GM23338 (cell line): ENCODE measurements around the gene AHDC1.

Source experiments
- CREB1 ChIP-seq: fragments of 250-450 bp; sonication (Bioruptor Pico); IDR thresholded peaks from 2 replicates; pipeline ENCODE4 v1.5.0; 2020; ENCODE audit warnings: low read depth, mild to moderate bottlenecking, moderate library complexity
- EZH2 ChIP-seq: fragments of 200-600 bp; sonication (generic); IDR thresholded peaks from one replicate; pipeline ENCODE4 v1.8.0; 2017; ENCODE audit warnings: antibody characterized with exemption, mild to moderate bottlenecking, low read depth; ENCODE audit not compliant: unreplicated experiment
- EZH2phosphoT487 ChIP-seq: fragments of 200-600 bp; sonication (generic); IDR thresholded peaks from one replicate; pipeline ENCODE4 v1.8.1; 2018; ENCODE audit warnings: antibody characterized with exemption; ENCODE audit not compliant: unreplicated experiment
- JUNB ChIP-seq: IDR thresholded peaks from one replicate; pipeline ENCODE4 v1.6.1; 2016; ENCODE audit warnings: antibody characterized with exemption; ENCODE audit not compliant: unreplicated experiment
- NANOG ChIP-seq: IDR thresholded peaks from 2 replicates; pipeline ENCODE4 v1.6.1; 2016; ENCODE audit warnings: antibody characterized with exemption, borderline replicate concordance
- POLR2AphosphoS5 ChIP-seq: IDR thresholded peaks from 2 replicates; pipeline ENCODE4 v1.6.1; 2016; ENCODE audit warnings: antibody characterized with exemption, low read depth
- ZNF114 ChIP-seq: fragments of 250-450 bp; sonication (Bioruptor Pico); IDR thresholded peaks from 2 replicates; pipeline ENCODE4 v1.5.0; 2020; ENCODE audit warnings: mild to moderate bottlenecking, moderate library complexity
- ZNF331 ChIP-seq: fragments of 250-450 bp; sonication (Bioruptor Pico); IDR thresholded peaks from 2 replicates; pipeline ENCODE4 v1.5.0; 2020; ENCODE audit warnings: low read depth, mild to moderate bottlenecking, moderate library complexity
- TF ChIP-seq, protein P1 (sequence below), 2 experiments: fragments of 200-600 bp in 1 of 2; sonication (generic) in 1 of 2; conservative IDR thresholded peaks; 2 replicates each; pipeline versions ENCODE4 v1.5.1 to v1.6.1; 2016 to 2017; ENCODE audit warnings: antibody characterized with exemption in 2 of 2, low read depth in 2 of 2, mild to moderate bottlenecking in 2 of 2, moderate library complexity in 1 of 2
- TF ChIP-seq, protein P2 (sequence below): IDR thresholded peaks from one replicate; pipeline ENCODE4 v1.6.1; 2018; ENCODE audit warnings: antibody characterized with exemption; ENCODE audit not compliant: unreplicated experiment
- TF ChIP-seq, protein P3 (sequence below): IDR thresholded peaks from 2 replicates; pipeline ENCODE4 v1.6.1; 2016; ENCODE audit warnings: antibody characterized with exemption
- TF ChIP-seq, protein P4 (sequence below): fragments of 250-450 bp; sonication (Bioruptor Pico); IDR thresholded peaks from 2 replicates; pipeline ENCODE4 v1.5.0; 2020; ENCODE audit warnings: mild to moderate bottlenecking, moderate library complexity

DNA sequence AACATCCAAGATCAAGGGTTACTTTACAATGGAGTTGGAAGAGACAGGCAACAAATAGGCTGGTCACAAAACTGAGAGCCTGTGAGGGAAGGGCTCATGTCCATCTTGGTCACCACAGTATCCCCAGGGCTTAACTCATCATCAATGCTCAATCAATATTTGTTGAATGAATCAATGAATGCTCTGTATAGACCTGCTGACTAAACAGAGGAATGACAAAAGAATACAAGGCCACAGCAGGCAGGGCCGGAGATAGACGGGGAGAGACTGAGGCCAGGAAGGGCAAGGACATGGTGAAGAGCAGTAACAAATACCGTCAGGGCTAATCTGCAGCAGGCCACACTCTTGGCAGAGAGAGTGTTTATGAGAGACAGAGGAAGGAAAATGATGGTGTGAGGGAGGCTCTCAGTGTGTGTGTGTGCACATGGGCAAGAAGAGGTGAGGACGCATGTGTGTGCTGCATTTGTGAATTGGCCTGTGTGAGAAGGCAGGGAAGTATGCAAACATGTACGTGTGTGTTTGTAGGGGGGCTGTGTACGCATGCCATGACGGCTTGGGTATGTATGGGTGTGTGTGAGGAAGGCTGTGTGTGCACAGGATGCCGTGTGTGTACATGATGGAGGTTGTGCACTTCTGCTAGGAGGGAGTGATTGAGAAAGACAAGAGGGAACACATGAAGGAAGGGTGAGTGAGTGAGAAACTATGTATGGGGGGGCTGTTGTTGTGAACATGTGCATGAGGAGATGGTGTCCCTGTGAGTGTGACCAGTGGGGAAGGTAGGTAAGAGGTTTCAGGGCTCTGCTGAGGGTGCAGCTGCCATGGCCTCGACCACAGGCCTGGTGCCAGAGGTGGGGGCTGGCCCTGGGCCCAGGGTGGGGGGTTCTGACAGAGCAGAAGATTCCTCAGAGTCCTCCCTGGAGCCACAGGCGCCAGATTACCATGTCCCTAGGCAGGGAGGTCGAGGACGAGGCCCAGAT lies 15.4 kb downstream of the AHDC1 start:
- TF ChIP-seq, protein P1, sequence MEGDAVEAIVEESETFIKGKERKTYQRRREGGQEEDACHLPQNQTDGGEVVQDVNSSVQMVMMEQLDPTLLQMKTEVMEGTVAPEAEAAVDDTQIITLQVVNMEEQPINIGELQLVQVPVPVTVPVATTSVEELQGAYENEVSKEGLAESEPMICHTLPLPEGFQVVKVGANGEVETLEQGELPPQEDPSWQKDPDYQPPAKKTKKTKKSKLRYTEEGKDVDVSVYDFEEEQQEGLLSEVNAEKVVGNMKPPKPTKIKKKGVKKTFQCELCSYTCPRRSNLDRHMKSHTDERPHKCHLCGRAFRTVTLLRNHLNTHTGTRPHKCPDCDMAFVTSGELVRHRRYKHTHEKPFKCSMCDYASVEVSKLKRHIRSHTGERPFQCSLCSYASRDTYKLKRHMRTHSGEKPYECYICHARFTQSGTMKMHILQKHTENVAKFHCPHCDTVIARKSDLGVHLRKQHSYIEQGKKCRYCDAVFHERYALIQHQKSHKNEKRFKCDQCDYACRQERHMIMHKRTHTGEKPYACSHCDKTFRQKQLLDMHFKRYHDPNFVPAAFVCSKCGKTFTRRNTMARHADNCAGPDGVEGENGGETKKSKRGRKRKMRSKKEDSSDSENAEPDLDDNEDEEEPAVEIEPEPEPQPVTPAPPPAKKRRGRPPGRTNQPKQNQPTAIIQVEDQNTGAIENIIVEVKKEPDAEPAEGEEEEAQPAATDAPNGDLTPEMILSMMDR (conservative IDR thresholded peaks at IDR 0.05; ENCODE audit: low read depth in 2 of 2) = no peak
- TF ChIP-seq POLR2AphosphoS5 (no peak), EZH2 (no peak), EZH2phosphoT487 (no peak), CREB1 (CRISPR knock-in tag) (no peak), NANOG (no peak), ZNF114 (CRISPR knock-in tag) (no peak), JUNB (no peak), ZNF331 (CRISPR knock-in tag) (no peak)
- TF ChIP-seq, protein P2, sequence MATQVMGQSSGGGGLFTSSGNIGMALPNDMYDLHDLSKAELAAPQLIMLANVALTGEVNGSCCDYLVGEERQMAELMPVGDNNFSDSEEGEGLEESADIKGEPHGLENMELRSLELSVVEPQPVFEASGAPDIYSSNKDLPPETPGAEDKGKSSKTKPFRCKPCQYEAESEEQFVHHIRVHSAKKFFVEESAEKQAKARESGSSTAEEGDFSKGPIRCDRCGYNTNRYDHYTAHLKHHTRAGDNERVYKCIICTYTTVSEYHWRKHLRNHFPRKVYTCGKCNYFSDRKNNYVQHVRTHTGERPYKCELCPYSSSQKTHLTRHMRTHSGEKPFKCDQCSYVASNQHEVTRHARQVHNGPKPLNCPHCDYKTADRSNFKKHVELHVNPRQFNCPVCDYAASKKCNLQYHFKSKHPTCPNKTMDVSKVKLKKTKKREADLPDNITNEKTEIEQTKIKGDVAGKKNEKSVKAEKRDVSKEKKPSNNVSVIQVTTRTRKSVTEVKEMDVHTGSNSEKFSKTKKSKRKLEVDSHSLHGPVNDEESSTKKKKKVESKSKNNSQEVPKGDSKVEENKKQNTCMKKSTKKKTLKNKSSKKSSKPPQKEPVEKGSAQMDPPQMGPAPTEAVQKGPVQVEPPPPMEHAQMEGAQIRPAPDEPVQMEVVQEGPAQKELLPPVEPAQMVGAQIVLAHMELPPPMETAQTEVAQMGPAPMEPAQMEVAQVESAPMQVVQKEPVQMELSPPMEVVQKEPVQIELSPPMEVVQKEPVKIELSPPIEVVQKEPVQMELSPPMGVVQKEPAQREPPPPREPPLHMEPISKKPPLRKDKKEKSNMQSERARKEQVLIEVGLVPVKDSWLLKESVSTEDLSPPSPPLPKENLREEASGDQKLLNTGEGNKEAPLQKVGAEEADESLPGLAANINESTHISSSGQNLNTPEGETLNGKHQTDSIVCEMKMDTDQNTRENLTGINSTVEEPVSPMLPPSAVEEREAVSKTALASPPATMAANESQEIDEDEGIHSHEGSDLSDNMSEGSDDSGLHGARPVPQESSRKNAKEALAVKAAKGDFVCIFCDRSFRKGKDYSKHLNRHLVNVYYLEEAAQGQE = no peak
- TF ChIP-seq, protein P3, sequence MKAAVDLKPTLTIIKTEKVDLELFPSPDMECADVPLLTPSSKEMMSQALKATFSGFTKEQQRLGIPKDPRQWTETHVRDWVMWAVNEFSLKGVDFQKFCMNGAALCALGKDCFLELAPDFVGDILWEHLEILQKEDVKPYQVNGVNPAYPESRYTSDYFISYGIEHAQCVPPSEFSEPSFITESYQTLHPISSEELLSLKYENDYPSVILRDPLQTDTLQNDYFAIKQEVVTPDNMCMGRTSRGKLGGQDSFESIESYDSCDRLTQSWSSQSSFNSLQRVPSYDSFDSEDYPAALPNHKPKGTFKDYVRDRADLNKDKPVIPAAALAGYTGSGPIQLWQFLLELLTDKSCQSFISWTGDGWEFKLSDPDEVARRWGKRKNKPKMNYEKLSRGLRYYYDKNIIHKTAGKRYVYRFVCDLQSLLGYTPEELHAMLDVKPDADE = no peak
- TF ChIP-seq, protein P4, sequence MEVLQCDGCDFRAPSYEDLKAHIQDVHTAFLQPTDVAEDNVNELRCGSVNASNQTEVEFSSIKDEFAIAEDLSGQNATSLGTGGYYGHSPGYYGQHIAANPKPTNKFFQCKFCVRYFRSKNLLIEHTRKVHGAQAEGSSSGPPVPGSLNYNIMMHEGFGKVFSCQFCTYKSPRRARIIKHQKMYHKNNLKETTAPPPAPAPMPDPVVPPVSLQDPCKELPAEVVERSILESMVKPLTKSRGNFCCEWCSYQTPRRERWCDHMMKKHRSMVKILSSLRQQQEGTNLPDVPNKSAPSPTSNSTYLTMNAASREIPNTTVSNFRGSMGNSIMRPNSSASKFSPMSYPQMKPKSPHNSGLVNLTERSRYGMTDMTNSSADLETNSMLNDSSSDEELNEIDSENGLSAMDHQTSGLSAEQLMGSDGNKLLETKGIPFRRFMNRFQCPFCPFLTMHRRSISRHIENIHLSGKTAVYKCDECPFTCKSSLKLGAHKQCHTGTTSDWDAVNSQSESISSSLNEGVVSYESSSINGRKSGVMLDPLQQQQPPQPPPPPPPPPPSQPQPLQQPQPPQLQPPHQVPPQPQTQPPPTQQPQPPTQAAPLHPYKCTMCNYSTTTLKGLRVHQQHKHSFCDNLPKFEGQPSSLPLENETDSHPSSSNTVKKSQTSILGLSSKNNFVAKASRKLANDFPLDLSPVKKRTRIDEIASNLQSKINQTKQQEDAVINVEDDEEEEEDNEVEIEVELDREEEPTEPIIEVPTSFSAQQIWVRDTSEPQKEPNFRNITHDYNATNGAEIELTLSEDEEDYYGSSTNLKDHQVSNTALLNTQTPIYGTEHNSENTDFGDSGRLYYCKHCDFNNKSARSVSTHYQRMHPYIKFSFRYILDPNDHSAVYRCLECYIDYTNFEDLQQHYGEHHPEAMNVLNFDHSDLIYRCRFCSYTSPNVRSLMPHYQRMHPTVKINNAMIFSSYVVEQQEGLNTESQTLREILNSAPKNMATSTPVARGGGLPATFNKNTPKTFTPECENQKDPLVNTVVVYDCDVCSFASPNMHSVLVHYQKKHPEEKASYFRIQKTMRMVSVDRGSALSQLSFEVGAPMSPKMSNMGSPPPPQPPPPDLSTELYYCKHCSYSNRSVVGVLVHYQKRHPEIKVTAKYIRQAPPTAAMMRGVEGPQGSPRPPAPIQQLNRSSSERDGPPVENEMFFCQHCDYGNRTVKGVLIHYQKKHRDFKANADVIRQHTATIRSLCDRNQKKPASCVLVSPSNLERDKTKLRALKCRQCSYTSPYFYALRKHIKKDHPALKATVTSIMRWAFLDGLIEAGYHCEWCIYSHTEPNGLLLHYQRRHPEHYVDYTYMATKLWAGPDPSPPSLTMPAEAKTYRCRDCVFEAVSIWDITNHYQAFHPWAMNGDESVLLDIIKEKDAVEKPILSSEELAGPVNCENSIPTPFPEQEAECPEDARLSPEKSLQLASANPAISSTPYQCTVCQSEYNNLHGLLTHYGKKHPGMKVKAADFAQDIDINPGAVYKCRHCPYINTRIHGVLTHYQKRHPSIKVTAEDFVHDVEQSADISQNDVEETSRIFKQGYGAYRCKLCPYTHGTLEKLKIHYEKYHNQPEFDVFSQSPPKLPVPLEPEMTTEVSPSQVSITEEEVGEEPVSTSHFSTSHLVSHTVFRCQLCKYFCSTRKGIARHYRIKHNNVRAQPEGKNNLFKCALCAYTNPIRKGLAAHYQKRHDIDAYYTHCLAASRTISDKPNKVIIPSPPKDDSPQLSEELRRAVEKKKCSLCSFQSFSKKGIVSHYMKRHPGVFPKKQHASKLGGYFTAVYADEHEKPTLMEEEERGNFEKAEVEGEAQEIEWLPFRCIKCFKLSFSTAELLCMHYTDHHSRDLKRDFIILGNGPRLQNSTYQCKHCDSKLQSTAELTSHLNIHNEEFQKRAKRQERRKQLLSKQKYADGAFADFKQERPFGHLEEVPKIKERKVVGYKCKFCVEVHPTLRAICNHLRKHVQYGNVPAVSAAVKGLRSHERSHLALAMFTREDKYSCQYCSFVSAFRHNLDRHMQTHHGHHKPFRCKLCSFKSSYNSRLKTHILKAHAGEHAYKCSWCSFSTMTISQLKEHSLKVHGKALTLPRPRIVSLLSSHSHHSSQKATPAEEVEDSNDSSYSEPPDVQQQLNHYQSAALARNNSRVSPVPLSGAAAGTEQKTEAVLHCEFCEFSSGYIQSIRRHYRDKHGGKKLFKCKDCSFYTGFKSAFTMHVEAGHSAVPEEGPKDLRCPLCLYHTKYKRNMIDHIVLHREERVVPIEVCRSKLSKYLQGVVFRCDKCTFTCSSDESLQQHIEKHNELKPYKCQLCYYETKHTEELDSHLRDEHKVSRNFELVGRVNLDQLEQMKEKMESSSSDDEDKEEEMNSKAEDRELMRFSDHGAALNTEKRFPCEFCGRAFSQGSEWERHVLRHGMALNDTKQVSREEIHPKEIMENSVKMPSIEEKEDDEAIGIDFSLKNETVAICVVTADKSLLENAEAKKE (CRISPR knock-in tag) = no peak
